HG03469 (cell line): ENCODE data around the gene WDR26.
"Not testable (repeated sequence)": the region's sequence is repeated elsewhere in the genome, so short reads cannot be mapped to it uniquely, and the experiment has no call there.

Source experiments
- ATAC-seq: cut with Tn5 transposase; IDR thresholded peaks from one replicate; pipeline ENCODE4 v1.9.1; 2021; ENCODE audit warnings: mild to moderate bottlenecking, moderate library complexity, moderate number of reproducible peaks; ENCODE audit not compliant: unreplicated experiment

Gene WDR26

DNA sequence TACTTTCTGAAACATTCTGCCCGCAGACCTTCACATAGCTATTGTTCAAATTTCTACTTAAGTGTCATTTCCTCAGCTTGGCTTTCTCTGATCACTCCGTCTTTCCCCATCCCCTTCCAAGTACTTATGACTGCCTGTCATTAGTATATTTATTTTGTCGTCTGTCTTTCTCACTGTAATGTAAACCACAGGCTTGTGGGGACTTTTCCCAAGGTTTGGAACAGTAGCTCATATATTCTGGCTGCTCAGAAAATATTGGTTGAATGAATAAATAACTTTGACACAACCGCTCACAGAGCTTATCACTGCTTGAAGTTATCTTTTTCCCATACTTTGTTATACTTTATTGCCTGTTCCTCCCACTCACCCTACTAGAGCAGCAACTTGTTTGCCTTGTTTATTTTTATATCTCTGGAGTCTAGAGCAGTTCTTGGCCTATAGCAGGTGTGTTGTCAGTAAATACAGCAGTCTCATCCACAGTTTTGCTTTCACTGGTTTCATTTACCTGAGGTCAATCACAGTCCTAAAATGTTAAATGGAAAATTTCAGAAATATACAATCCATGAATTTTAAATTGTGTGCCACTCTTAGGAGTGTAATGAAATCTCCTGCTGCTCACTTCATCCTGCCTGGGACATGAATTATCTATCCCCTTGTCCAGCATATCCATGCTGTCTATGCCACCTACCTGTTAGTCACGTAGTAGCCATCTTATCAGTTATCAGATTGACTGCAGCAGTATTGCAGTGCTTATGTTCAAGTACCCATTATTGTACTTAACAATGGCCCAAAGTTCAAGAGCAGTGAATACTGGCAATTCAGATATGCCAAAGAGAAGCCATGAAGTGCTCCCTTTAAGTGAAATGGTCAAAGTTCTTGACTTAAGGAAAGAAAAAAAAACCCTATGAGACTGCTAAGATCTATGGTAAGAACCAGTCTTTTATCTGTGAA is 80.3 kb downstream of the WDR26 start:
- no peak for ATAC-seq

DNA sequence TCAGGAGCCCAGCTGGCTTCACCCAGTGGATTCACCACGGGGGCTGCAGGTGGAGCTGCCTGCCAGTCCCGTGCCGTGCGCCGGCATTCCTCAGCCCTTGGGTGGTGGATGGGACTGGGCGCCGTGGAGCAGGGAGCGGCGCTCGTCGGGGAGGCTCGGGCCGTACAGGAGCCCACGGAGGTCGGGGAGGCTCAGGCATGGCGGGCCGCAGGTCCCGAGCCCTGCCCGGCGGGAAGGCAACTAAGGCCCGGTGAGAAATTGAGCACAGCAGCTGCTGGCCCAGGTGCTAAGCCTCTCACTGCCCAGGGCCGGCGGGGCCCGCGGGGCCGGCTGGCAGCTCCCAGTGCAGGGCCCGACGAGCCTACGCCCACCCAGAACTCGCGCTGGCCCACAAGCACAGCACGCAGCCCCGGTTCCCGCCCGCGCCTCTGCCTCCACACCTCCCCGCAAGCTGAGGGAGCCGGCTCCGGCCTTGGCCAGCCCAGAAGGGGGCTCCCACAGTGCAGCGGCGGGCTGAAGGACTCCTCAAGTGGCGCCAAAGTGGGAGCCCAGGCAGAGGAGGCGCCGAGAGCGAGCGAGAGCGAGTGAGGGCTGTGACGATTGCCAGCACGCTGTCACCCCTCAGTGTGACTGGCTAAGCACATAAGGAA is 82.0 kb downstream of the WDR26 start:
- ATAC-seq, result not testable (repeated sequence)

DNA sequence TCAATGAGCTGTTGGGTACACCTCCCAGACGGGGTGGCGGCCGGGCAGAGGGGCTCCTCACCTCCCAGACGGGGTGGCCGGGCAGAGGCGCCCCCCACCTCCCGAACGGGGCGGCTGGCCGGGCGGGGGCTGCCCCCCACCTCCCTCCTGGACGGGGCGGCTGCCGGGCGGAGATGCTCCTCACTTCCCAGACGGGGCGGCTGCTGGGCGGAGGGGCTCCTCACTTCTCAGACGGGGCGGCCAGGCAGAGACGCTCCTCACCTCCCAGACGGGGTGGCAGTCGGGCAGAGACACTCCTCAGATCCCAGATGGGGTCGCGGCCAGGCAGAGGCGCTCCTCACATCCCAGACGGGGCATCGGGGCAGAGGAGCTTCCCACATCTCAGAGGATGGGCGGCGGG is 84.9 kb downstream of the WDR26 start:
- ATAC-seq, result not testable (repeated sequence)

DNA sequence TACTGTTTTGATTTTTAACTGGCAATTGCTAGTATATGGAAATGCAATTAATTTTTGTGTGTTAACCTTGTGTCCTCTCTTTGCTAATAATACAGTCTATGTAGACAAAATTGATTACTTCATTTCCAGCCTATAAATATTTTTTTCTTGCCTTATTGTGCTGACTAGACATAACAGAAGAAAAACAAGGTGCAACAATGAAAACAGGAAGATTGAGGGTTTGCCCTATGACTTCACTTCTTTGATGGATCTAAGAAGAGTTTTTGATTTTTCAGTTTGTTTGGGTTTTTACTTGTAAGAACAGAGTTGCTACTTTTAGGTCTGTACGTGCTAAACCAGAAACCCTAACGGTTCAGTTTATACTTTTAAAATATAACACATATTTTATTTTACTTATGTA is 86.5 kb downstream of the WDR26 start:
- no peak for ATAC-seq

DNA sequence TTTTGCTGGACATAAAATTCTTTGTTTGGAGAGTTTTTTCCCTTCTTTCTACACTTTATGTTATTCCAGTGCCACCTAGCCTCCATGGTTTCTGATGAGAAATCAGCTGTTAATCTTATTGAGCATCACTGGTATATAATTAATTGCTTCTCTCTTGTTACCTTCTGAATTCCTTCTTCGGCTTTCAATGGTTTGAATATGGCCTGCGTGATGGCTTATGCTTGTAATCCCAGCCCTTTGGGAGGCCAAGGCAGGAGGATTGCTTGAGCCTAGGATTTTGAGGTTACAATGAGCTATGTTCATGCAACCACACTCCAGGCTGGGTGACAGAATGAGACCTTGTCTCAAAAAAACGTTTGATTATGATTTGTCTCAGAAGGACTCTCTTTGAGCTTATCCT is 90.9 kb downstream of the WDR26 start:
- no peak for ATAC-seq

DNA sequence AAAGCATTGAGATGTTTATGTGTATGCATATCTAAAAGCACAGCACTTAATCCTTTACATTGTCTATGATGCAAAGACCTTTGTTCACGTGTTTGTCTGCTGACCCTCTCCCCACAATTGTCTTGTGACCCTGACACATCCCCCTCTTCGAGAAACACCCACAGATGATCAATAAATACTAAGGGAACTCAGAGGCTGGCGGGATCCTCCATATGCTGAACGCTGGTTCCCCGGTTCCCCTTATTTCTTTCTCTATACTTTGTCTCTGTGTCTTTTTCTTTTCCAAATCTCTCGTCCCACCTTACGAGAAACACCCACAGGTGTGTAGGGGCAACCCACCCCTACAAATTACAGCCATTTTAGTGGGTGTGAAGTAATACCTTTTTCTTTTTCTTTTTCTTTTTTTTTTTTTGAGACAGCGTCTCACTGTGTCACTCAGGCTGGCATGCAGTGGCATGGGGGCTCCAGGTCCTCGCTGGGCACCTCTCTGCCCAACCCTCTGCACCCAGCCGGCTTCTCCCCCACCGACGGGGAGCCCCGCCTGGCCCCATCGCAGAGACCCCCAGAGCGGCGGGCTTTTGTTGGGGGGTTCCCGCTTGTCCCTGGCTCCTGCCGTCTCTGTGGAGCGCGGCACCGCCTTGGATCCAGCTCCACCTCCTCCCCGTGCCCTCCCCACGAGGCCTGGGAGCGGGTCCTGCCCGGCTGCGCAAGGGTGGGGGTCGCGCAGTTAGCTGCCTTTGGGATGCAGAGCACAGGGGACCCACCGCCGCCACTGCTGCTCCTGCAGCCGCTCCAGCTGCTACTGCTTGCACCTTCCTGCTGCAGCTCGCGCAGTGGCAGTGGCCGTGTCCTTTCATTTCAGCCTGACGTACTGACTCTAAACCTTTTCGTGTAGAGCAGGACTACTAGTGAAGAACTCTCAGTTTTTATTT is 93.9 kb downstream of the WDR26 start:
- not testable (repeated sequence) for ATAC-seq

DNA sequence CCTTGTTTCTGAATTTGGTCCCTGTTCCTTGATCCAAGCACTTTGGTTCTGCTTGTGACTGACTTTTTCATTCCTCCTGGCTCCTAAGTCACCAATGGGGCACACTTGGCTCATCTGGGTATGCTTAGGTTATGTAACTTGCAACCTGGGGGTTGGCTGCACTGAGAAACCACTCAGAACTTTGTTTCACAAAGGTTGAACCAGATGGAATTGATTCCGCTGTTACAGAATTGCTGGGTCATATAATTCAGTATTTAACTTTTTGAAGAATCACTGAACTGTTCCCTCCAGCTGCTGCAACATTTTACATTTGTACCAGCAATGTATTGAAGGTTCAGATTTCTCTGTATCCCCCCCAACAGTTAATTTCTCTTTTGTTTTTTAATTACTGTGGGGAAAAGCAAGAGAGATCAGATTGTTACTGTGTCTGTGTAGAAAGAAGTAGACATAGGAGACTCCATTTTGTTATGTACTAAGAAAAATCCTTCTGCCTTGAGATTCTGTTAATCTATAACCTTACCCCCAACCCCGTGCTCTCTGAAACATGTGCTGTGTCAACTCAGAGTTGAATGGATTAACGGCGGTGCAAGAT is 95.1 kb downstream of the WDR26 start:
- ATAC-seq, result no peak

DNA sequence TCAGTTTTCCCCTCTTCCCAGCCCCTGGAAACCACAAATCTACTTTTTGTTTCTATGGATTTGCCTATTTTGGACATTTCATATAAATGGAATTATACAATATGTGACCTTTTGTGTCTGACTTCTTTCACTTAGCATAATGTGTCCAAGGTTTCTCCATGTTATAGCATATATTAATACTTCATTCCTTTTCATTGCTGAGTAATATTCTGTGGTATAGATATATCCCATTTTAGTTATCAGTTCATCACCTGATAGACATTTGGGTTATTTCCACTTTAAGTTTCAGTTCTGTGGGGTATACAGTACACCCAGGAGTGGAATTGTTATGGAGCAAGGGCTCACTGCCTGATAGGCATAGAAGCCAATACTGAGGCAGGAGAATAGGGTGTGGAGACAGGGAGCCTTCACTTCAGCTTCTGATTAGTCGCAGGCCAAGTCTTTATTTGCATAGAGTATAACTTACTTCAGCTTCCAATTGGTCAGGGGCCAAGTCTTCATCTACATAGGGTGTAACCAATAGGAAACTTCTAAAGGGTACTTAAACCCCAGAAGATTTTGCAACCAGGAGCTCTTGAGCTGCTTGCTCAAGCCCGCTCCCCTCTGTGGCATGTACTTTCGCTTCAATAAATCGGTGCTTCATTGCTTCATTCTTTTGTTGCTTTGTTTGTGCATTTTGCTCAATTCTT is 96.3 kb downstream of the WDR26 start:
- no peak for ATAC-seq
